ENCODE results near the gene CCDC40.

- TF ChIP-seq CTCF (IDR thresholded peaks at IDR 0.05) (no peak), NFYB (CRISPR knock-in tag; conservative IDR thresholded peaks at IDR 0.05; ENCODE audit: low read depth) (no peak), ZNF121 (CRISPR knock-in tag; IDR thresholded peaks at IDR 0.05) (no peak), SOX15 (CRISPR knock-in tag; IDR thresholded peaks at IDR 0.05) (no peak), JAZF1 (CRISPR knock-in tag; IDR thresholded peaks at IDR 0.05) (no peak), ATF6 (CRISPR knock-in tag; IDR thresholded peaks at IDR 0.05) (no peak), CREB1 (CRISPR knock-in tag; IDR thresholded peaks at IDR 0.05) (no peak), MYBL2 (CRISPR knock-in tag; IDR thresholded peaks at IDR 0.05) (no peak), OVOL2 (CRISPR knock-in tag; IDR thresholded peaks at IDR 0.05; ENCODE audit: borderline replicate concordance) (no peak), FOXK1 (CRISPR knock-in tag; IDR thresholded peaks at IDR 0.05) (no peak), ETV6 (CRISPR knock-in tag; IDR thresholded peaks at IDR 0.05) (no peak), SP1 (CRISPR knock-in tag; conservative IDR thresholded peaks at IDR 0.05) (no peak)
Observed at GRCh38 chr17:80011989-80012555, 24.4 kb upstream of the CCDC40 start.

All from WTC11 (cell line).